MM.1S (cell line): ENCODE measurements around the gene MPPED1.

Experiments used
- DNase-seq: peaks from one replicate; pipeline ENCODE4 v3.0.0-alpha.2; 2015
- H2AFZ ChIP-seq: fragments of 300-600 bp; sonication (generic); 2 replicates; pipeline ENCODE4 v1.6.0; 2016; ENCODE audit warnings: antibody characterized with exemption, low read length
- H3F3A ChIP-seq: fragments of 300-600 bp; sonication (generic); 2 replicates; pipeline ENCODE4 v1.6.1; 2016; ENCODE audit warnings: mild to moderate bottlenecking, antibody characterized with exemption, low read length, moderate library complexity, mixed read lengths; ENCODE audit not compliant: insufficient read depth
- H3K27ac ChIP-seq: fragments of 300-600 bp; sonication (generic); 2 replicates; pipeline ENCODE4 v1.5.1; 2016; ENCODE audit warnings: mild to moderate bottlenecking, low read length
- H3K27me3 ChIP-seq: fragments of 300-600 bp; sonication (generic); replicated peaks from 2 replicates; pipeline ENCODE4 v1.6.0; 2016; ENCODE audit warnings: low read length; ENCODE audit not compliant: insufficient read depth
- H3K36me3 ChIP-seq: fragments of 300-600 bp; sonication (generic); replicated peaks from 2 replicates; pipeline ENCODE4 v1.6.1; 2016; ENCODE audit warnings: mild to moderate bottlenecking, low read length, mixed read lengths; ENCODE audit not compliant: insufficient read depth
- H3K4me1 ChIP-seq: fragments of 300-600 bp; sonication (generic); 2 replicates; pipeline ENCODE4 v1.6.1; 2016; ENCODE audit warnings: low read length, mixed read lengths
- H3K4me2 ChIP-seq: fragments of 300-600 bp; sonication (generic); 2 replicates; pipeline ENCODE4 v1.6.0; 2016; ENCODE audit warnings: low read depth, low read length
- H3K4me3 ChIP-seq: fragments of 300-600 bp; sonication (generic); 2 replicates; pipeline ENCODE4 v1.5.1; 2016; ENCODE audit warnings: low read length, mixed read lengths
- H3K79me2 ChIP-seq: fragments of 300-600 bp; sonication (generic); 2 replicates; pipeline ENCODE4 v1.6.1; 2016; ENCODE audit warnings: mixed run types, low read length, mixed read lengths
- H3K9ac ChIP-seq: fragments of 300-600 bp; sonication (generic); 2 replicates; pipeline ENCODE4 v1.6.1; 2016; ENCODE audit warnings: low read length, mixed read lengths
- H3K9me2 ChIP-seq: fragments of 300-600 bp; sonication (generic); replicated peaks from 2 replicates; pipeline ENCODE4 v1.6.1; 2016; ENCODE audit warnings: mild to moderate bottlenecking, low read length, mixed read lengths; ENCODE audit not compliant: insufficient read depth
- H3K9me3 ChIP-seq: fragments of 300-600 bp; sonication (generic); replicated peaks from 2 replicates; pipeline ENCODE4 v1.6.1; 2016; ENCODE audit warnings: mild to moderate bottlenecking, low read length, mixed read lengths; ENCODE audit not compliant: insufficient read depth
- H4K20me1 ChIP-seq: fragments of 300-600 bp; sonication (generic); 2 replicates; pipeline ENCODE4 v1.6.1; 2016; ENCODE audit warnings: mild to moderate bottlenecking, low read length, moderate library complexity, mixed read lengths; ENCODE audit not compliant: insufficient read depth
- EZH2 ChIP-seq: fragments of 300-600 bp; sonication (generic); optimal IDR thresholded peaks from 2 replicates; pipeline ENCODE3; 2017; ENCODE audit warnings: low read depth, mild to moderate bottlenecking, antibody characterized with exemption, low read length, mixed read lengths
- EZH2phosphoT487 ChIP-seq: fragments of 300-600 bp; sonication (generic); IDR thresholded peaks from 2 replicates; pipeline ENCODE4 v1.6.1; 2018; ENCODE audit warnings: antibody characterized with exemption, low read length
- TF ChIP-seq, protein P1 (sequence below): fragments of 300-600 bp; sonication (generic); IDR thresholded peaks from 2 replicates; pipeline ENCODE4 v1.5.1; 2016; ENCODE audit warnings: antibody characterized with exemption, low read length, mixed read lengths

MPPED1 gene

DNA sequence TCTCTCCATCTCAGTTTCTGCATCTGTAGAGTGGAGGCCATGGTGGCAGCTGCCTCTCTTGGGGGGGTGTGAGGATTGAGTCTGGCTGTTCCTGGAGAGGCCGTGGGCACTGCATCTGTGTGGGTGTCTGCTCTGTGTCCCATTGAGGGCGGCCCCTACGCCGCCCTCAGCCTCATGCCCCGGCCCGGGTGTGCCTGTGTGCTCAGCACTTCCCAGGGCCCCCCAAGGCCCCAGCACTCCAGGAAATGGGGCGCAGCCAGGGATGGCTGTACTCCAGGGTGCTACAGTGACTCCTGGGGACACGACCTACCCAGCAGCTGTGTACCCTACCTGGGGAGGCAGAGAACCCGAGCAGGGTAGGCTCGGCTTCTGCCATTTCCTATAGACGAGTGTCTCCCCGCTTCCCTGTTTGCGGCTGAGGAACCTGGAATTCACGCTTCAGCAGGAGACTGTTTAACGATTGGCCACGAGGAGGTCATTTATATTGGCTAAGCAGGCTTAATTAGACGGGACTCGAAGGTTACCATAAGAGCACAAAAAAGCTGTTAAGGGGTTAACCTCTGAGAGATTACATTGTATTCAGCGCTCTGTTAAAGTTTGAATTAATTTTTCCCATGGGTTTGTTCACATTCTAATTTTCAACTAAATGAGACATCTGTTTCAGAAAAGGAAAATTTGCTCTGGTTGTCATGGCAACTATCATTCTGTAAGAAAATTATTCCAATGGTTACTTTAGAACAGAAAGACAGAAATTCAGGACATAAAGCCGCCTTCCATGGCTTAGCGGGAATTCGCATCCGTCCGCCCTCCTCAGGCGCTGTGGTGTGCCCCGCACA lies 76.4 kb downstream of the MPPED1 start:
- H3K9ac ChIP-seq: no peak overlapping the region
- H3K4me1 ChIP-seq: no peaks in the 10 kb centered on the region
- no peaks in the 10 kb centered on the region for H3K36me3 ChIP-seq
- H3K4me2 ChIP-seq: no peak overlapping the region
- no peak overlapping the region for H3K27ac ChIP-seq
- peaks cover 54% of the 10 kb centered on the region for H3K27me3 ChIP-seq
- H3K9me2 ChIP-seq: no peaks in the 10 kb centered on the region
- no peak for DNase-seq
- TF ChIP-seq EZH2phosphoT487 (no peak), EZH2 (no peak)
- TF ChIP-seq, protein P1, sequence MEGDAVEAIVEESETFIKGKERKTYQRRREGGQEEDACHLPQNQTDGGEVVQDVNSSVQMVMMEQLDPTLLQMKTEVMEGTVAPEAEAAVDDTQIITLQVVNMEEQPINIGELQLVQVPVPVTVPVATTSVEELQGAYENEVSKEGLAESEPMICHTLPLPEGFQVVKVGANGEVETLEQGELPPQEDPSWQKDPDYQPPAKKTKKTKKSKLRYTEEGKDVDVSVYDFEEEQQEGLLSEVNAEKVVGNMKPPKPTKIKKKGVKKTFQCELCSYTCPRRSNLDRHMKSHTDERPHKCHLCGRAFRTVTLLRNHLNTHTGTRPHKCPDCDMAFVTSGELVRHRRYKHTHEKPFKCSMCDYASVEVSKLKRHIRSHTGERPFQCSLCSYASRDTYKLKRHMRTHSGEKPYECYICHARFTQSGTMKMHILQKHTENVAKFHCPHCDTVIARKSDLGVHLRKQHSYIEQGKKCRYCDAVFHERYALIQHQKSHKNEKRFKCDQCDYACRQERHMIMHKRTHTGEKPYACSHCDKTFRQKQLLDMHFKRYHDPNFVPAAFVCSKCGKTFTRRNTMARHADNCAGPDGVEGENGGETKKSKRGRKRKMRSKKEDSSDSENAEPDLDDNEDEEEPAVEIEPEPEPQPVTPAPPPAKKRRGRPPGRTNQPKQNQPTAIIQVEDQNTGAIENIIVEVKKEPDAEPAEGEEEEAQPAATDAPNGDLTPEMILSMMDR: no peak
- H3F3A ChIP-seq: no peaks in the 10 kb centered on the region
- H3K9me3 ChIP-seq: no peaks in the 10 kb centered on the region
- no peaks in the 10 kb centered on the region for H3K79me2 ChIP-seq
- H2AFZ ChIP-seq: no peak overlapping the region
- H3K4me3 ChIP-seq: no peak overlapping the region
- no peaks in the 10 kb centered on the region for H4K20me1 ChIP-seq

DNA sequence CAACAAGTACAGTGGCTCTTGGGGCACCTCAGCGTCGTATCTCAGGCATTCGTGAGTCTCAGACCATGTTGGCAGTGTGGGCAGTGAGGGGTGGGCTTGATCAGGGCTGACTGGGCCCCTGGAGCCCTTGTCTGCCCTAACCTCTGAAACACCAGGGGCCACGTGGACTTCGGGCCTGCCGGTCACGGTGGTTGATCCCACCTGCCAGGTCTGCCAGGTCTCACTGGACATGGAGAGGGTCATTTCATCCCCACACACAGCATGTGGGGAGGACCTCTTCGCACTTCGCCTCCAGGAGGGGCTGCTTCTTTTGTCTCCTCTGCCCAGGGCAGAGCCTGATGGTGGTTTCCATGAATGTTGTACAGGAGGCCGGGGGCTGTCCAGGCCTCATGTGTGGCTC lies 77.1 kb downstream of the MPPED1 start:
- Histone ChIP-seq H3F3A (no peaks in the 10 kb centered on the region), H3K36me3 (no peaks in the 10 kb centered on the region), H4K20me1 (no peaks in the 10 kb centered on the region), H3K4me3 (no peak overlapping the region), H3K9me3 (no peaks in the 10 kb centered on the region), H3K27me3 (peaks cover 54% of the 10 kb centered on the region), H2AFZ (no peak overlapping the region), H3K79me2 (no peaks in the 10 kb centered on the region), H3K4me2 (no peak overlapping the region), H3K9ac (no peak overlapping the region), H3K9me2 (no peaks in the 10 kb centered on the region), H3K4me1 (no peaks in the 10 kb centered on the region), H3K27ac (no peak overlapping the region)
- TF ChIP-seq EZH2phosphoT487 (no peak), EZH2 (no peak)
- TF ChIP-seq, protein P1: no peak
- no peak for DNase-seq

DNA sequence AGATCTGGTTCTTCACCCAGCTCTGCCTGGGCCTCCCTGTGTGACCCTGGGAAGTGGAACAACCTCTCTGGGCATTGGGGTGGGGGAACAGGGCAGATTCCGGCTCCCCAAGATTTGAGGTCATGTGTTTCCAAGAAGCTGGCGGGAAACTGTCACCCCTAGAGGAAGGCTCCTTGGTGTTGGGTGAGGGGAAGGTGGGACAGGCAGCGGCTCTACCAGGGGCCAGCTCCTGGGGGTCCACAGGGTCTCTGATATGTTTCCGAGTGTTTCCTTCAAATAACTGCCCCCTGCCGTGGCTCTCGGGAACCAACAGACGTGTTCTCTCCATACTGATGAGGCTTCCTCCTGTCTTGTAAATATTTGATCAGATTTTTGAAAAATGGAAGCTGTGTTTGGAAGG lies 78.5 kb downstream of the MPPED1 start:
- H3F3A ChIP-seq: no peaks in the 10 kb centered on the region
- H4K20me1 ChIP-seq: no peaks in the 10 kb centered on the region
- no peaks in the 10 kb centered on the region for H3K79me2 ChIP-seq
- H3K27ac ChIP-seq: no peak overlapping the region
- no peaks in the 10 kb centered on the region for H3K36me3 ChIP-seq
- no peak overlapping the region for H2AFZ ChIP-seq
- no peak for DNase-seq
- no peak overlapping the region for H3K4me2 ChIP-seq
- H3K4me1 ChIP-seq: no peaks in the 10 kb centered on the region
- no peak overlapping the region for H3K9ac ChIP-seq
- no peaks in the 10 kb centered on the region for H3K9me3 ChIP-seq
- TF ChIP-seq, protein P1: no peak
- TF ChIP-seq EZH2phosphoT487: no peak
- no peak for TF ChIP-seq EZH2
- H3K4me3 ChIP-seq: no peak overlapping the region
- H3K9me2 ChIP-seq: no peaks in the 10 kb centered on the region
- peaks cover 54% of the 10 kb centered on the region for H3K27me3 ChIP-seq
